ENCODE measurements around the gene CDC20B. TPM values are rescaled to one million over a fixed set of nuclear protein-coding genes. Genes with fewer than 3 reads are reported as not detected.

Gene CDC20B
- total RNA-seq, 1 donor from 2014 or later, result not detected

DNA sequence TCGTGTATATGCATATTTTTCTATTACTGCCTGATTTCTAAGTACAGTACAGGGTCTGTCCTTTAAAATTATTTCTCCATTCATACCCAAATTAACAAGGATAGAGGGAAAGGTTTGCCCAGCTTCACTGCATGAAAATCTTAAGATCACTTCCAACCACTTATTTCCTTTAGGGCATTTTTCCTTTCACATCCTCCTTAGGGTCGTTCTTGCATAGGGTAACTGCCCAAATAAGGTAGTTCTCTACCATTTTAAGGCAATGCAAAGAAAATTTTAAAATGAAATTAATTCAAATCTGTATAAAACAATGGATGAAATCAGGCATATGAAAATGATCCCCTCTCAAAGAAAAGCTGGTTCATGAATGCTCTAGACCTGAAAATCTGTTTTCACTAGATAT, 4.1 kb upstream of the CDC20B start:
- TF ChIP-seq, protein P1, sequence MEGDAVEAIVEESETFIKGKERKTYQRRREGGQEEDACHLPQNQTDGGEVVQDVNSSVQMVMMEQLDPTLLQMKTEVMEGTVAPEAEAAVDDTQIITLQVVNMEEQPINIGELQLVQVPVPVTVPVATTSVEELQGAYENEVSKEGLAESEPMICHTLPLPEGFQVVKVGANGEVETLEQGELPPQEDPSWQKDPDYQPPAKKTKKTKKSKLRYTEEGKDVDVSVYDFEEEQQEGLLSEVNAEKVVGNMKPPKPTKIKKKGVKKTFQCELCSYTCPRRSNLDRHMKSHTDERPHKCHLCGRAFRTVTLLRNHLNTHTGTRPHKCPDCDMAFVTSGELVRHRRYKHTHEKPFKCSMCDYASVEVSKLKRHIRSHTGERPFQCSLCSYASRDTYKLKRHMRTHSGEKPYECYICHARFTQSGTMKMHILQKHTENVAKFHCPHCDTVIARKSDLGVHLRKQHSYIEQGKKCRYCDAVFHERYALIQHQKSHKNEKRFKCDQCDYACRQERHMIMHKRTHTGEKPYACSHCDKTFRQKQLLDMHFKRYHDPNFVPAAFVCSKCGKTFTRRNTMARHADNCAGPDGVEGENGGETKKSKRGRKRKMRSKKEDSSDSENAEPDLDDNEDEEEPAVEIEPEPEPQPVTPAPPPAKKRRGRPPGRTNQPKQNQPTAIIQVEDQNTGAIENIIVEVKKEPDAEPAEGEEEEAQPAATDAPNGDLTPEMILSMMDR (conservative IDR thresholded peaks at IDR 0.05; ENCODE audit: low read depth, low read length), result no peak
- DNase-seq (ENCODE audit: low read depth), result no peak
- no peak overlapping the region for H3K4me3 ChIP-seq (ENCODE audit: low read depth, low read length)

DNA sequence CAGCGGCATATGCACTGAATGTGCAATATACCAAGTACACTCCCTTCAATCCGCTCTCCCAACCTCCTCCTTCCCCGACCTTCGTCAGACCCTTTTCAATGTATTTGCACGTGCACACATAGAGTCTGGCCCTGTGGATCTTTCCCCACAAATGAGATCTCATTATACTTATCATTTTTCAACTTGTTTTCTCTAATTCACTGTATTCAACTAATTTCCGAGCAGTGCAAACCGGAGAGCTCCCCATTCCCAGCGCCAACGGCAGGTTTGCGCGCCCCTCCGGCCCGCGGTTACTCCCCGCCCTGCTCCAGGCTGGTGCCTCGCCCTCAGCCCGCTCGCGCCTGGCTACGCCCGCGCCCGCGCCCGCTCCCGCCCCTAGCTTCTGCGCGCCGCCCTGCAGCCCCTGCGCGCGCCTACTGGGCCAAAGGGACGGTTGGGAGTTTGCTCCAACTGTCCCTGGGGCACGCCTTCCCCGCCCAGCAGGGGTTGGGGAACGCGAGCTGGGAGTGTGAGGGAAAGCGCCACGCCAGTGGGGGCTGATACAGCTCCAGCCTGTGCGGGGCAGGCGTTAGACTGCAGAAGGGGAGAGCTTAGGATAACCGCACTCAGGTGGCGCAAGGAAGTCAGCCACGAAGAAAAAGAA, 3.3 kb upstream of the CDC20B start:
- no peak for DNase-seq (ENCODE audit: low read depth)
- TF ChIP-seq, protein P1 (conservative IDR thresholded peaks at IDR 0.05; ENCODE audit: low read depth, low read length), result no peak
- H3K4me3 ChIP-seq (ENCODE audit: low read depth, low read length), result peak overlapping the region; percentile 56

DNA sequence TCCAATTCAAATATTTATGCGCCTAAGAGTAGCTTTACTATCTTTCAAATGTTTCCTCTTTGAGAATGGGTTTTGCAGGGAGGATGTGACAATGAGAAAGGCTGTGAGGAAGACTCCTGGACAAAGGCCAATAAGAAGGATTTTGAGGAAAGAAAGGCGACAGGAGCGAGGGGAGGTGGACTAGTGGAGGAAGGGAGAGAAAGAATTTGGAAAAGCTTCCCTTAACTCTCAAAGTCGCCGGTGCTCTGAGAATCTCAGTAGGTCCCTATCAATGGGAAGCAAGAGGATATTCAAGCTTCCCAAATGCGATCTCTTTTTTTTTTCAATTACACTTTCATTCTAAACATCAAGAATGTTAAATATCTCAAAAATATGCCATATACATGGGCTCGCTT, 2.8 kb upstream of the CDC20B start:
- TF ChIP-seq, protein P1 (conservative IDR thresholded peaks at IDR 0.05; ENCODE audit: low read depth, low read length), result no peak
- H3K4me3 ChIP-seq (ENCODE audit: low read depth, low read length), result peak overlapping the region; percentile 56
- DNase-seq (ENCODE audit: low read depth), result no peak

DNA sequence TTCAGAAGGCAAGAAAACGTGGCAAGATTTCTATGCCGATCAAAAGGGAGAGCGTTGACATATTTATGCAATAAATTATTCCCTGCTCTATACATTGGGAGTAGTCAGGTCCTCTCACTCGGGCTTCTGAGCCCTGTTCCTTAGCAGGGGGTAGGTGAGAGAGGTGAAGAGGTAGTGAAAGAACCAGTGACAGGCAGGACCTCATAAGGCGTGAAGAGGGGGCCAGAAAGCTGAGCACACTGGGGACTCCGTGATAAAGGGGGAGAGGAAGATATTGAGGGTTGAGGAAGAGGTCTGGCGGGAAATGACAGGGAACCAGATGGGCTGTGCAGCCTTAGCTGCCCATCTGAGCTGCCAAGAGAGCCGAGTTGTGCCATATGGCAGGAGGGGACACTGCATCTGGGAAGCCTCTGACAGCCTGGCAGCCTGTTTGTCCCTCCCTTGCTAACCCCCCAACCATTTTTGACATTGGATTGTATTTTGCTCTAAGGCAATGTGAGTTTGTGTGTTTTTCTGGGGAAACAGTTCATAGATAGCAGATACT, 782 bp upstream of the CDC20B start:
- H3K4me3 ChIP-seq (ENCODE audit: low read depth, low read length), result peak overlapping the region; percentile 57
- DNase-seq (ENCODE audit: low read depth), result no peak
- TF ChIP-seq, protein P1 (conservative IDR thresholded peaks at IDR 0.05; ENCODE audit: low read depth, low read length), result no peak

DNA sequence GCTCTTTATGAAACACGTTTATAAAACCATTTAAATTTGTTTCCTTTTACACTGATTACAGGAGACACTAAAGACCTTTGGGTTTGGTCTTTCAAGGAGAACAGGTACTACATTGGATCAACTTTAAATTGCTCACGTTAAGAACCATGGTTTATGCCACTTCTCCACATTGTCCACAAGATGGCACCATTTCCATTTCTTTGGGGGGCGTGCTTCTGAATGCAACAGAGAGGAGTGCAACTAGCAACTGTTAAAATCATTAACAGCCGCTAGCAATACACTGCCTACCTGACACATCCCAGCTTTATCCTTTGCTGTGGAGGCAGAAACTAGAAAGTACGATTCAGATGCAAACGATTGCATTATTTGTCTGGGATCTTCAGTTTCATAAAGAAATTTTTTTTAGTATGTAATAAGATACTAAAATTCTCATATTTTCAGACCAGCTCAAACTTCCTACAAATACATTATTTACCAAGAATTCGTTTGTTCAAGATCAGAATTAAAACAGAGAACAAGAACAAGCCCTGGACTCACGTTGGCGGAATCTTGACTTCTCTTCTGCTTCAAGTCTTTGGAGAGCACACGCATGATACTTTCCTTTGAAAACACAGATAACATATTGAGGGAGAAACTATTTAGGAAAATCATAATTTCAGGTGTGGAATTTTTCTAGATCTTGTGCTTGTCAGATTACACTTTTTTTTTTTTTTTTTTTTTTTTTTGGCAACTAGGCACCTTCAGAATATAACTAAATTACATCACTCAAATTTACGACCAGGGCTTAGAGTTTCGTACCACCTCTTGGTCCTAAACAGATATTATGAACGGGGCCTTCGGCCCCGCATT, 702 bp downstream of the CDC20B start:
- peak; percentile 55 for DNase-seq (ENCODE audit: low read depth)
- peak overlapping the region; percentile 57 for H3K4me3 ChIP-seq (ENCODE audit: low read depth, low read length)
- TF ChIP-seq, protein P1 (conservative IDR thresholded peaks at IDR 0.05; ENCODE audit: low read depth, low read length), result peak; percentile 87

DNA sequence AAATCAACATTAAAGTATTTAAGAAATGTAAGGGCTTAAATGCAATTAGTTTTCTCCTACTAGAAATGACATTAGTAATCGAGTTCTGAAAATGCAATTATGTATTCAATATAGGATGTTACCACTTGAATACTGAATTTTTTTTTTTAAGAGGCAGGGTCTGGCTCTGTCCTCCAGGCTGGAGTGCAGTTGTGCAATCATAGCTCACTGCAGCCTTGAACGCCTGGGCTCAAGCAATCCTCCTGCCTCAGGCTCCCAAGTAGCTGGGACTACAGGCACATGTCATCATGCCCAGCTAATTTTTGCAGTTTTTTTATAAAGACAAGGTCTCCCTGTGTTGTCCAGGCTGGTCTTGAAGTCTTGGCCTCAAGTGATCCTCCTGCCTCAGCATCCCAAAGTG, 1.5 kb downstream of the CDC20B start:
- DNase-seq (ENCODE audit: low read depth), result no peak
- TF ChIP-seq, protein P1 (conservative IDR thresholded peaks at IDR 0.05; ENCODE audit: low read depth, low read length), result no peak

More for the DNA sequence above, 1.5 kb downstream of the CDC20B start:
- no peak overlapping the region for H3K4me3 ChIP-seq (ENCODE audit: low read depth, low read length)
